HG03469 (cell line): ENCODE results near the gene OR11H1.
"Not testable (repeated sequence)": the region's sequence is repeated elsewhere in the genome, so short reads cannot be mapped to it uniquely, and the experiment has no call there.

Experiments used
- ATAC-seq: cut with Tn5 transposase; IDR thresholded peaks from one replicate; pipeline ENCODE4 v1.9.1; 2021; ENCODE audit warnings: mild to moderate bottlenecking, moderate library complexity, moderate number of reproducible peaks; ENCODE audit not compliant: unreplicated experiment

The OR11H1 gene, protein sequence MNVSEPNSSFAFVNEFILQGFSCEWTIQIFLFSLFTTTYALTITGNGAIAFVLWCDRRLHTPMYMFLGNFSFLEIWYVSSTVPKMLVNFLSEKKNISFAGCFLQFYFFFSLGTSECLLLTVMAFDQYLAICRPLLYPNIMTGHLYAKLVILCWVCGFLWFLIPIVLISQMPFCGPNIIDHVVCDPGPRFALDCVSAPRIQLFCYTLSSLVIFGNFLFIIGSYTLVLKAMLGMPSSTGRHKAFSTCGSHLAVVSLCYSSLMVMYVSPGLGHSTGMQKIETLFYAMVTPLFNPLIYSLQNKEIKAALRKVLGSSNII

DNA sequence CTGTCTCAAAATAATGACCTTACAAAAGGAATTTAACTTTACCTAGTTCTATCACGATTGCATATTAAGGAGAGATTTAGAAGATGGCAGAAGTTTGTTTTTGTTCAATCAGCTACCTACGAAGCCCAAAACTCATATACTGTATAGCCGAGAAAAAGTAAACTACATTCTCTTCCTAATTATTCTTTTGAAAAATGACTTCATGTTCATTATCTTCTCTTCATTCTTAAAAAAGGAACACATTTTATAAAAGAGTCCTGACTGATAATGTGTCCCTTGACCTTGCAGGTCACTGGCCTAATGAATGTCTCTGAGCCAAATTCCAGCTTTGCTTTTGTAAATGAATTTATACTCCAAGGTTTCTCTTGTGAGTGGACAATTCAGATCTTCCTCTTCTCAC, at the start of gene OR11H1:
Gene OR11H1, plus strand, starts transcription at position 301 of the 400 bp plus-strand sequence. Its CDS starts 0 bp downstream, at position 301.
- not testable (repeated sequence) for ATAC-seq

DNA sequence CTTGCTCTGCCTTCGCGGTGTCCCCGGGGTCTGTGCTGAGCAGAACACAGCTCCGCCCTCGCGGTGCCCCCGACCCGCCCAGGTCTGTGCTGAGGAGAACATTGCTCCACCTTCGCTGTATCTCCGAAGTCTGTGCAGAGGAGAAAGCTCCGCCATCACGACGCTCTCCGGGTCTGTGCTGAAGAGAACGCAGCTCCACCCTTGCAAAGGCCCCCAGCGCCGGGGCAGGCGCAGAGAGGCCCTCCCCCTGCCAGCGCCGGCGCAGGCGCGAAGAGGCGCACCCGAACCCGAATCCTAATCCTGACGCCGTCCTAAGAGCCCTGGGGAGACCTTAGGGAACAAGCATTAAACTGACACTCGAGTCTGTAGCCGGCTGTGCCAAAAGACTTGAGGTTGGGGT, 18.0 kb upstream of the OR11H1 start:
- not testable (repeated sequence) for ATAC-seq

DNA sequence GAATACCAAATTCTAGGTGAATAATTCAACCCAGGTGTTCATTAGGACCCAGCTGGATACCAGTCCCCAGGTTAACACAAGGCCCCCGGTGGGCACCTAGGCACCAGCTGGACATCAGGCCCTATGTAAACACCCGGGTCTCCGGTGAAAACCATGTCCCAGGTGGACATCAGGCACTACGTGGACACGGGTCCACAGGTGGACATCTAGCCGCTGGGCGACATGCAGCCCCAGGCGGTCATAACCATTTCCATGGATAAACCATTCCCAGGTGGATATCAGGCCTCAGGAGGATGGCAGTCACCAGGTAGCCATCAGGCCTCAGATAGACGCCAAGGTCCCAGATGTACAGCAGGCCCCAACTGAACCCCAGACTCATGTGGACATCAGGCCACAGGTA, 12.1 kb upstream of the OR11H1 start:
- ATAC-seq, result not testable (repeated sequence)

DNA sequence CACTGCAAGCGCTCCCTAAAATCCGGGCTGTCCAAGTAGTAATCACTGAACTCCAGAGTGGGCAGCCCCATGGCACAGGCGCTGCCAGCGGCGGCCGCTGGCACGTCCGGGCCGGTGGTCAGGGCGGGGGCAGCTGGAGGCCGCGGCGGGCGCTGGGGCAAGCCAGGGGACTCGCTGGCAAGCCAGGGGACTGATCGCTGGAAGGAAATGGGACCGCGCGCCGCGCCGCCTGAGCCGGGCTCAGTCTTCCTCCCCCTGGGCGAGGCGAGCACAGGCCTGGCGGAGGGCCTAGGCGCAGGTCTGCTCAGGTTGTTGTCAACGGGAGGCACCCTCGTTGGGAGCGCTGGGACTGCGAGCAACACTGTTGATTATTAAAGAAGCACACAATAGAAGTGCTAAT, 25.8 kb downstream of the OR11H1 start:
- ATAC-seq, result not testable (repeated sequence)

DNA sequence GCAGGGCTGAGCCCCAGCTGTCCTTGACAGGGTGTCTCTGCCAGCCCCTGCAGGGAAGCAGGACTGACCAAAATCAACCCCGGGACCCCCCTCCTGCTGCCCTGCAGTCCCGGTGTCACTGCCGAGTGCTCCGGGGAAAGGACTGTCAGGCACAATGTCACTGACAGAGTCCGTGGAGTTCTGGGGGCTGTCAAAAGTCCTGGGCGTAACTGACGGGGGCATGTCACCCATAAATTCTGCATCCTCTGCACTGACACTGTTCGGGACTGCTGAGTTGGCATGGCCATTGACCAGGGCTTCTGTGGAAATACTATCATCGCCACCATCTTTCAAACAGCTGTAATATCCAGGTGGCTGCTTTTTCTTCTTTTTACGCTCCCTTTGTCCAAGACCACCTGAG, 35.5 kb downstream of the OR11H1 start:
- not testable (repeated sequence) for ATAC-seq

DNA sequence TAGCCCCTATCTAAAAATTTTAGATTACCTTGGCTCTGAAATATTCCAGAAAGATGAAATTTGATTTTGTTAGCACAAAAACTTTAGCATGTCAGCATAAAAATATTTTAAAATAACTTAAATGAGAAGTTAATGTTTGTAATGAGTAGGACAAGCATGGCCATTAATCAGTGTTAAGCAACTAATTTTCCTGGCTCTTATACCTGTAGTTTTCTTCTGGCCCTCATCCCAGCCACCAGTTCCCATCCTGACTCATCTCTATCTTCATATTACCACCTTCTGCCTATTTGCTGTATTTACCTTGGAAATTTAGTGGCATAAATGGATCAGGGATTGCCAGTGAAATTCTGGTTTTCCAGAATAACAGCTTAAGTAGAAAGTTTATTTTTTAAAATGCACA, 37.1 kb downstream of the OR11H1 start:
- not testable (repeated sequence) for ATAC-seq
